Upper lobe of left lung (tissue), 6 donors: ENCODE measurements around the gene ASIC4. TPM values are rescaled to one million over a fixed set of nuclear protein-coding genes. Genes with fewer than 3 reads are reported as not detected.

Experiments
- ATAC-seq, 2 donors: fragments of 200-7000 bp; cut with Tn5 transposase; one replicate each; pipeline ENCODE4 v1.9.1; 2022; ENCODE audit warnings: mild to moderate bottlenecking in 2 of 2, moderate library complexity in 2 of 2; ENCODE audit not compliant: low FRiP score in 2 of 2
- DNase-seq, 2 donors: peaks; one replicate each; pipeline ENCODE4 v3.0.0-alpha.2; 2019 to 2020
- H3K27ac ChIP-seq, 4 donors: fragments of 200-600 bp; sonication (generic); one replicate each; pipeline ENCODE4 v1.5.1; 2016 to 2019
- H3K27me3 ChIP-seq, 4 donors: fragments of 200-600 bp; sonication (generic); one replicate each; pipeline ENCODE4 v1.5.1; 2017 to 2019
- H3K36me3 ChIP-seq, 4 donors: fragments of 200-600 bp; sonication (generic); one replicate each; pipeline ENCODE4 v1.5.1; 2016 to 2019
- H3K4me1 ChIP-seq, 4 donors: fragments of 200-600 bp; sonication (generic); one replicate each; pipeline ENCODE4 v1.5.1; 2018 to 2019
- H3K4me3 ChIP-seq, 4 donors: fragments of 200-600 bp; sonication (generic); one replicate each; pipeline ENCODE4 v1.5.1; 2017 to 2019; ENCODE audit warnings: mild to moderate bottlenecking in 2 of 4, moderate library complexity in 1 of 4
- H3K9me3 ChIP-seq, 4 donors: fragments of 200-600 bp; sonication (generic); one replicate each; pipeline ENCODE4 v1.5.1; 2018 to 2019
- EP300 ChIP-seq, 4 donors: sonication (generic); formaldehyde crosslinking; IDR thresholded peaks; one replicate each; pipeline ENCODE4 v1.5.1; 2017; ENCODE audit warnings: antibody characterized with exemption in 4 of 4, control low read depth in 2 of 4
- POLR2A ChIP-seq, 4 donors: fragments of 450-650 bp; IDR thresholded peaks; one replicate each; pipeline ENCODE4 v1.5.1; 2016 to 2017; ENCODE audit warnings: antibody characterized with exemption in 4 of 4, mild to moderate bottlenecking in 2 of 4
- POLR2AphosphoS5 ChIP-seq, 2 donors: sonication (generic); formaldehyde crosslinking; IDR thresholded peaks; one replicate each; pipeline ENCODE4 v1.5.1; 2017; ENCODE audit warnings: antibody characterized with exemption in 2 of 2
- WGBS, 2 donors: methylation state at CpG; one replicate each; pipeline ENCODE4 v1.1.5; 2017 to 2018; 5-methylcytosine and 5-hydroxymethylcytosine counted together
- small RNA-seq, 4 donors: library from RNA; depleted of rRNA; stranded (forward); fragments of <200 nt; gene quantifications; one replicate each; pipeline ENCODE3, GENCODE V24; 2016
- total RNA-seq, 6 donors: library from RNA; depleted of rRNA in 4 of 6; stranded (reverse); fragments of >200 nt in 4 of 6; gene quantifications; one replicate each; pipeline versions ENCODE4 v1.1.0 to v1.2.1, GENCODE V29; 2016 to 2021
- TF ChIP-seq, protein P1 (sequence below), 6 experiments: fragments of 450-650 bp in 4 of 6; fragments of 200-600 bp in 2 of 6; sonication (generic) in 2 of 6; IDR thresholded peaks; one replicate each; pipeline ENCODE4 v1.5.1; 2016 to 2019; ENCODE audit warnings: antibody characterized with exemption in 6 of 6
- donor health status: DM: no; HTN: no; CAD: no; lungs with moderate emphysema.
- donor health status: DM: no; HTN: yes; CAD: no; lungs with severe emphysema.

Gene ASIC4
- total RNA-seq, 6 donors from 2014 or later: 0.20 to 0.34 (median 0.29) TPM; not detected in 3

DNA sequence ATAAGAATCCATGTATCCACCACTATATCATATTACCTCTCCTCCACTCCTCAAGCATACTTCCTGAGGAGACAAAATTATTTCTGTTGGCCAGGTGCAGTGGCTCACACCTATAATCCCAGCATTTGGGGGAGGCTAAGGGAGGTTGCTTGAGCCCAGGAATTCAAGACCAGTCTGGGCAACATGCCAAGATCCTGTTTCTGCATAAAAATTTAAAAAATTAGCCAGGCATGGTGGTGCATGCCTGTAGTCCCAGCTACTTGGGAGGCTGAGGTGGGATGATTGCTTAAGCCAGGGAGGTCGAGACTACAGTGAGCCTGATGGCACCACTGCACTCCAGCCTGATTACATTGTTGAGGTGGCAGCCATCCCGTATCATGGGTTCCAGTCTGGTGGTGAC, 67.1 kb downstream of the ASIC4 start:
- Histone ChIP-seq H3K36me3 (no peaks in the 10 kb centered on the region), H3K9me3 (no peaks in the 10 kb centered on the region), H3K27me3 (no peaks in the 10 kb centered on the region), H3K27ac (no peak overlapping the region), H3K4me3 (no peak overlapping the region), H3K4me1 (peaks cover 0 to 6% (median 0%) of the 10 kb centered on the region in 4 donors)
- TF ChIP-seq POLR2A (IDR thresholded peaks at IDR 0.05) (no peak), POLR2AphosphoS5 (IDR thresholded peaks at IDR 0.05) (no peak), EP300 (IDR thresholded peaks at IDR 0.05) (no peak)
- TF ChIP-seq, protein P1, sequence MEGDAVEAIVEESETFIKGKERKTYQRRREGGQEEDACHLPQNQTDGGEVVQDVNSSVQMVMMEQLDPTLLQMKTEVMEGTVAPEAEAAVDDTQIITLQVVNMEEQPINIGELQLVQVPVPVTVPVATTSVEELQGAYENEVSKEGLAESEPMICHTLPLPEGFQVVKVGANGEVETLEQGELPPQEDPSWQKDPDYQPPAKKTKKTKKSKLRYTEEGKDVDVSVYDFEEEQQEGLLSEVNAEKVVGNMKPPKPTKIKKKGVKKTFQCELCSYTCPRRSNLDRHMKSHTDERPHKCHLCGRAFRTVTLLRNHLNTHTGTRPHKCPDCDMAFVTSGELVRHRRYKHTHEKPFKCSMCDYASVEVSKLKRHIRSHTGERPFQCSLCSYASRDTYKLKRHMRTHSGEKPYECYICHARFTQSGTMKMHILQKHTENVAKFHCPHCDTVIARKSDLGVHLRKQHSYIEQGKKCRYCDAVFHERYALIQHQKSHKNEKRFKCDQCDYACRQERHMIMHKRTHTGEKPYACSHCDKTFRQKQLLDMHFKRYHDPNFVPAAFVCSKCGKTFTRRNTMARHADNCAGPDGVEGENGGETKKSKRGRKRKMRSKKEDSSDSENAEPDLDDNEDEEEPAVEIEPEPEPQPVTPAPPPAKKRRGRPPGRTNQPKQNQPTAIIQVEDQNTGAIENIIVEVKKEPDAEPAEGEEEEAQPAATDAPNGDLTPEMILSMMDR (IDR thresholded peaks at IDR 0.05): no peak
- ATAC-seq (no peak), DNase-seq (no peak)
- 68 to 75% methylated on average over 2 of the region's 2 CpGs for WGBS, 2 donors

Small RNA genes within 50 kb of the gene (small RNA-seq; reads per million reads assigned to genes)
- gene MIR3132: 0 reads per million in 4 donors

Other genes with a start within 250 kb of the ASIC4 start
- gene DNAJB2, start 235.1 kb upstream of the ASIC4 start, total RNA-seq: 10 to 100 TPM; 58.6 to 86.1 (median 75.5) TPM
- 1 to 10 TPM in 2 of 6 donors, under 1 TPM in 2, not detected in 2; 0.20 to 4.4 (median 0.68) TPM for gene PTPRN, start 205.1 kb upstream of the ASIC4 start, total RNA-seq
- not detected for gene RESP18, start 181.7 kb upstream of the ASIC4 start, total RNA-seq
- 100 to 1,000 TPM in 1 of 6 donors, 10 to 100 TPM in 5; 31.9 to 141 (median 75.1) TPM for gene DNPEP, start 126.6 kb upstream of the ASIC4 start, total RNA-seq
- gene DES, start 96.1 kb upstream of the ASIC4 start, total RNA-seq: 100 to 1,000 TPM in 2 of 6 donors, 10 to 100 TPM in 4; 39.7 to 299 (median 70.8) TPM
- gene SPEG, start 79.6 kb upstream of the ASIC4 start, total RNA-seq: 1 to 10 TPM; 2.3 to 8.9 (median 4.9) TPM
- gene GMPPA, start 15.6 kb upstream of the ASIC4 start, total RNA-seq: 10 to 100 TPM; 20.8 to 38.5 (median 24.9) TPM
- gene CHPF, start 29.3 kb downstream of the ASIC4 start, total RNA-seq: 100 to 1,000 TPM in 2 of 6 donors, 10 to 100 TPM in 4; 41.9 to 125 (median 60.2) TPM
- 10 to 100 TPM in 1 of 6 donors, 1 to 10 TPM in 5; 1.9 to 12.6 (median 4.2) TPM for gene TMEM198, start 29.5 kb downstream of the ASIC4 start, total RNA-seq
- gene OBSL1, start 57.1 kb downstream of the ASIC4 start, total RNA-seq: 100 to 1,000 TPM in 2 of 6 donors, 10 to 100 TPM in 4; 38.2 to 303 (median 67.4) TPM
- gene INHA, start 57.8 kb downstream of the ASIC4 start, total RNA-seq: 1 to 10 TPM in 1 of 6 donors, under 1 TPM in 2, not detected in 3; 0.24 to 7.3 (median 0.43) TPM
- gene STK11IP, start 83.4 kb downstream of the ASIC4 start, total RNA-seq: 10 to 100 TPM; 16.0 to 77.5 (median 35.6) TPM
- 10 to 100 TPM in 1 of 6 donors, 1 to 10 TPM in 3, under 1 TPM in 2; 0.30 to 14.7 (median 2.1) TPM for gene SLC4A3, start 113.1 kb downstream of the ASIC4 start, total RNA-seq